ENCODE data around the gene LY6G6F.
A peak's percentile ranks its signal among the peaks of the same experiment; 100 is the strongest.

The LY6G6F gene

GRCh38 chr6:31706599-31706998, at the start of gene LY6G6F:
TSS of gene LY6G6F (plus strand) at chr6:31706866. CDS start at chr6:31706907, 41 bp downstream.
- no peak for DNase-seq (ENCODE audit: low spot score)

DNA sequence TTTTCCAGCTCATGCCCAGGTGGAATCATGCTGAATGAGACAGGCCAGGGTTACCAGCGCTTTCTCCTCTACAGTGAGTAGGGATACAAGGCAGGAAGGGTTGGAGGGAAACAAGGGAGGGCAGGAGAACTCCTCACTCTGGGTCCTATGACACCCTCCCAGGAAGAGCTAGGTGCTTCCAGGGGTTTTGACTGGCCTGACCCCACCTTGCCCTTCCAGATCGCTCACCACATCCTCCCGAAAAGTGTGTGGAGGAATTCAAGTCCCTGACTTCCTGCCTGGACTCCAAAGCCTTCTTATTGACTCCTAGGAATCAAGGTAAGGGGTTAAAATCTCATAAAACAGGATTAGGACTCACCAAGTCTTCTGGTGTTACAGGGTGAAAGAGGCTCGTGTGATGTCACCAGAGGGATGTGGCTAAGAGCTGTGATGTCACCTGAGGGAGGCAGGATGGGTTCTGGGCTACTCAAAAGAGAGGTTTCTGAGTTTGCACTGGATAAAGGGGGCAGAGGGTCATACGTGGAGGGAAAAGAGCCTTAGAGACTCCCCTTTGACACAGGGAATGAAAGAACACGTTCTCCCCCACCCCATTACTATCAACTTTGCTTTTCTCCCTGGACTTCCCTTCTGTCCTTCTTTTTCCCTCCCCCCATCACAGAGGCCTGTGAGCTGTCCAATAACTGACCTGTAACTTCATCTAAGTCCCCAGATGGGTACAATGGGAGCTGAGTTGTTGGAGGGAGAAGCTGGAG, 49.1 kb upstream of the LY6G6F start:
- DNase-seq (ENCODE audit: low spot score) = no peak

DNA sequence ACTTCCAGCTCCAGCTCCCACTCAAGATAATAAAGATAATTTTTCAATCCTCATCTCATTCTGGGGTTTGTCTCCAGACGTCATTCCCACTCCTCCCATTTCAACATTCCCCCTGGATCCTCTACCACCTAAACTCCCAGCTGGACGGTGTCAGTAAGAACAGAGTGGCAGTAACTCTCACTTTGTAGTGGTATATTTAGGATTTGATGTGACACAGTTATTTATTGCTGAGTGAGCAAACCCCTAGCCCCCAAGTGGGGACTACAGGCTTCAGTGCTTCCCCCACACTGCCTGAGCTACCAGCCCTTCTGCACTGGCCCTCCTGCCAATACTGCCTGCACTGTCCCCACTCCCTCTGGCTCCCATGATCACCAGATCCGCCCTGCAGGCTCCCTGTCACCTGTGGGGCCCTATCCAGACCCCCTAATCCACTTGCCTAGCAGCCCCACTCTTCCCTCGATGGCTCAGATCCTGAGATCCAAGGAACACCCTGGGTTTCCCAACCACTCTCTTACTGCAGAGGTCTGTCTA, 48.4 kb upstream of the LY6G6F start:
- no peak for DNase-seq (ENCODE audit: low spot score)

GRCh38 chr6:31658983-31659648, 47.5 kb upstream of the LY6G6F start:
- no peak for DNase-seq (ENCODE audit: low spot score)

- DNase-seq (ENCODE audit: low spot score) = no peak
These were observed 46.9 kb upstream of the LY6G6F start for GRCh38 chr6:31659649-31660380.

DNA sequence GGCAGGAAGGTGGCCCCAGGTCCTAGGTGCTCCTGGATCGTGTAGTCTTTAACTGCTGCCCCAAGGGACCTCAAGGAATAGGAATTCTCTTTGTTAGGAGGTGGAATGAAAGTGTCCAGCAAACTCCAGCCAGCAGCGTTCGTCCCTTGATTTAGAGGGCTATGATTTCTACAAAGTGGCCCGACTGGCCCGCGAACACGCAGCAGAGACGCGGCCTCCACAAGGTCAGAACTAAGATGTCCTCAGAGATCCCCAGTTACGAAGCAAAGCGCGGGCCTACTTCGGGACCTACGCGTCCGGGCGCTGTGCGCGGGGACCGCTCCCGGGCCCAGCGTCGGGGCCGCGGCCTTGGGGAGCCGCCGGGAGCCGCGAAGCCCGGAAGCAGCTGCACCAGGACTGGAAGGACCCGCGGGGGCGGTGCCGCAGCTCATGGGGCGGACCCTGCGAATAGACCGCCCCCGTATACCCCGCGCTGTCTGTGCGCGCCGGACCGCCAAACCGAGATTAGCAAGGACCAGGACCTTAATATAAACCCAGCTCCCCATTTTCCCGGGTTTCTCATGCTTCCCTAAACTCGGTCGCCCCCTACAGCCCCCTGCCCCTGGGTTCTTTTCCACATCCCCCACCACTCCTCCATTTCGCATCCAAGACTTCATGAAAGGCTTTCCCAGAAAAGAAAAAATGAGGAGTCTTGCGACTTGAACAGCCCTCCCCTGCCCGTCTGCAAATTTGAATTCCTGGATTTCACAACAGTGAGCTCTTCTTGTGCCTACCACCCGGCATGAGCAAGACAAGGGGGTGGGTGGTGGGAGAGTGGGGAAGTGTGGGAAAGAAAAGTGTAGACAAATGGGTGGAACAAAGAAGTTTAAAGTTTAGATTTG, 46.0 kb upstream of the LY6G6F start, which contains the start of gene C6orf47:
Gene C6orf47, minus strand, starts transcription at position 398 of the 881 bp plus-strand sequence. CDS start 831 bp downstream, outside the sequence.
- DNase-seq (ENCODE audit: low spot score) = peak; percentile 83

- no peak for DNase-seq (ENCODE audit: low spot score)
These were observed 45.2 kb upstream of the LY6G6F start for GRCh38 chr6:31661262-31662123.

DNA sequence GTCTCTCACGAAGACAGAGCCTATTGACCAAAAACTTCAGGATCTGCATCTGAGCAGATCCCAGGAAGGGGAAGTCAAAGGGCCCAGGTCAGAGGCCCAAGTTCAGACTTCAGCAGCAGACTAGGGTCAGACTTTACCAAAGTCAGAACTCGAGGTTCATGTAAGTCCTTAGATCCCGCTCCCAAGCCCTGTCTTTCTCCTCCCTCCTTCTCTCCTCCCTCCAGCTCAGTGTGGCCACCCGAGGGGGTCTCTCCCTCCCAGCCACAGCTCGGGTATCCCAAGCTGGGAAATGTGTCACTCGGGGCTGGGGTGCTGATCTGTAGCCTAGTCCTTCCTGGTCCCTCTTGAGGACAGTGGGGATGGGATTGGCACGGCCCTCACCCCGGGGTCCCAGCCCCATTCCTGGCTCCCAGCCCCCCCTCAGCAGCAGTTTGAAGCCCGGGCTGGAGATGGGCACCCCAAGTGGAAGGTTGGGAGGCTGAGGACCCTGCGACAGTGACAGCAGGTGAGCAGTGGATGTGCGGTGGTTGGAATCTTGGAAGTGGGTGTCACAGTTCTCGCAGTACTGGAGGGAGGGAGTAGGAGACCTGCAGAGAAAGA, 44.4 kb upstream of the LY6G6F start:
- DNase-seq (ENCODE audit: low spot score) = no peak

DNA sequence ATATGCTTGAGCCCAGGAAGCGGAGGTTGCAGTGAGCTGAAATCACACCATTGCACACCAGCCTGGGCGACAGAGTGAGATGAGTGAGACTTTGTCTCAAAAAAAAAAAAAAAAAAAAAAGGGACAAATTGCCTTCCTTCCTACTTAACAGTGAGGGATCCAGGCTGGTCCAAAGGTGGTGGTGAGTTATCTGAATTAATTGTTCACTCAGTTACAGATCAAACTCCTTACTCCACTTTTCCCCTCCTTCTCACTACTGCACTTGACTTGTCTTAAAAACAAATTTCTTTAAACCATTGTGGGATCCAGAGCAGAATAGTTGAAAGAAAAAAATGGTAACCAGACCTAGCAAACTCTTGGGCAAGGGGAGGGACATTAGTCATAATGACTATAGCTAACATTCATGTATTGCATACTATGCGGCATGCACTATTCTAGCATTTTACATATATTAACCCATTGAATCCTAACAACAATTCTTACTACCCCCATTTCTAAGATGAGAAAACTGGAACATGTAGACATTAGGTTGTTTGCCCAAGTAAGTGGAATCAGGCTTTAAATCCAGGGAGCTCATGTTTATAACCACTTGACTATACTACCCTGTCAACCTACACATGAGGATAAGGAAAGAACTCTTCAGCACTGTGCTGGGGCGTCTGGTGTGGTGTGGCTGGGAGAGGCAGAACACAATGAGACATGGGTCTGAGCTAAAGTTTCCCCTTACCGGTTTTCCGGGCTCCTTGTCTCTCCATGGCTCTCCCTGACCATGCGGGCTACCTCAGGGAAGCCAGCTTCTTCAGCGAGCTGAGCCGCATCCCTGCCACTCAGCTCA, 43.3 kb upstream of the LY6G6F start:
- DNase-seq (ENCODE audit: low spot score) = no peak

GRCh38 chr6:31663961-31664789, 42.5 kb upstream of the LY6G6F start:
- DNase-seq (ENCODE audit: low spot score) = no peak

GRCh38 chr6:31664790-31665500, 41.7 kb upstream of the LY6G6F start, which contains the start of gene GPANK1:
TSS of gene GPANK1 (minus strand) at chr6:31664997. CDS start at chr6:31664478, 519 bp downstream.
- DNase-seq (ENCODE audit: low spot score) = peak; percentile 99

DNA sequence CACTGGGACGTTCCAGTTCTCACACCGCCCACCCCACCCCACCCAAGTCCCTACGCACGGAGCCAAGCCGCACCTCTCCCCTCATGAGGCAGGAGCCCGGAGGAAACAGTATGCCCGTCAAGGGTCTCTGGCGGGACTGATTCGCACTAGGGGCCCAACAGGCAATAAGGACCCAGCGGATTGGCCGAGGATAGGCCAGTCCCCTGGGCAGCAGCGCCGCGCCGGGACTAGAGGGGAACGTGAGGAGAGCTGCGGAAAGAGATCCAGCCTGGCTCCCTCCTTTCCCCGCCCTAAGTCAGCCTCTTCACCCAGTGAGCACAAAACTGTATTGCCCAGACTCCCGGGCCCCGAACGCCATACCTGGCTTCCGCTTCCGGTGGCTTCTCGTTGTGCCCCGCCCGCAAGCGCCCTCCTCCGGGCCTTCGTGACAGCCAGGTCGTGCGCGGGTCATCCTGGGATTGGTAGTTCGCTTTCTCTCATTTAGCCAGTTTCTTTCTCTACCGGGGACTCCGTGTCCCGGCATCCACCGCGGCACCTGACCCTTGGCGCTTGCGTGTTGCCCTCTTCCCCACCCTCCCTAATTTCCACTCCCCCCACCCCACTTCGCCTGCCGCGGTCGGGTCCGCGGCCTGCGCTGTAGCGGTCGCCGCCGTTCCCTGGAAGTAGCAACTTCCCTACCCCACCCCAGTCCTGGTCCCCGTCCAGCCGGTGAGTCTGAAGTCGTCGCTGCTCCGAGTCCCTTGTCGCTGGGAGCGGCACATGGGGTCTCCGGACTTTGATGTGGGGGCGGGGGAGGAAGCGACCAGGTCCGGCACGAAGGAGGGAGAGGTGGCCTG, 40.9 kb upstream of the LY6G6F start, which contains the start of gene CSNK2B:
Gene CSNK2B, plus strand, starts transcription at position 580 of the 836 bp plus-strand sequence. CDS start 752 bp downstream, outside the sequence.
- peak; percentile 99 for DNase-seq (ENCODE audit: low spot score)

DNA sequence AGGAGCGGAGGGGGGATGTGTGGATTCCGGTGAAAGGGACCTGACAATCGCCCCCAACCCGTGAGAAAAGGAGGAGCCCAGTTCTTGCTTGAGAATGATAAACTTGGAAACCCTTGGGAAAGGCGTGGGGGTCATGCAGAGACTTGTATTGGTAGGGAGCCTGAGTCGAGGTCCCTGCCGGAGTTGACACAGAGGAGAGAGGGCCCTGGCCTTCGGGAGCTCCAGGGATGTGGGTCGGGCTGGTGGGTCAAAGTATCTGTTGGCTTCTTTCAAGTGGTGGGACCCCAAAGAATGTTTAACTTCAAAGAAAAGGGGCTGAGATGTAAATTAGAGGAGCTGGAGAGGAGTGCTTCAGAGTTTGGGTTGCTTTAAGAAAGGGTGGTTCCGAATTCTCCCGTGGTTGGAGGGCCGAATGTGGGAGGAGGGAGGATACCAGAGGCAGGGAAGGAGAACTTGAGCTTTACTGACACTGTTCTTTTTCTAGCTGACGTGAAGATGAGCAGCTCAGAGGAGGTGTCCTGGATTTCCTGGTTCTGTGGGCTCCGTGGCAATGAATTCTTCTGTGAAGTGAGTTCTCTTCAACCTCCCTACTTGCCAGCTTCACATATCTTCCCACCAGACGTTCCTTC, 40.2 kb upstream of the LY6G6F start:
- no peak for DNase-seq (ENCODE audit: low spot score)

- DNase-seq (ENCODE audit: low spot score) = no peak
These were observed 37.0 kb upstream of the LY6G6F start, which contains the start of gene LY6G5B for GRCh38 chr6:31669676-31670075. TSS of gene LY6G5B (plus strand) at chr6:31669976. CDS start at chr6:31670951, 975 bp downstream.

DNA sequence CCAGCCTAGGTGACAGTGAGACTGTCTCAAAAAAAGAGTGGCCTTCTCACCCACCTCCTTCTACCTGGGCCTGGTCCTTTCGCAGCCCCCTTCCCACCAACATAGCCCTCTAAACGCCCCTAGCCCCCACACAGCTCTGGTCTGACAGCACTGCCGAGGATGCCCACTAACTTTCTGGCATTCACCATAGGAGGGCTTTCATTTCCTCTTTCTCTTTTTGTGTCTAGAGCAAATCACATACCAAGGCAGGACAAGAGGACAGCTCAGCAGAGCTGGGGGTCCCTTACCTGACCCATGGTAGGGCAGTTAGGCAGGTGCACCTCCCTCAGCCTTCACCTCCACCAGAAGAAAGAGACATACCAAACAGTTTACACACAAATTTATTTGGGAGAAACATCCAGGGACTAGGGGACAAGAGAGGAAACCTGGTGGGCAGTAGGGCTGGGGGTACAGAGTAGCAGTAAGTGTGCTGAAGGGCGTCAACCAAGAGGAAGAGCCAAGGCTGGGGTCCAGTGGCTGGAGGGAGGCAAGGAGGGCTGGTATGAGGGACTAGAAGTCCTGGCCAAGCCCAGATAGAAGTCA, 30.3 kb upstream of the LY6G6F start:
- no peak for DNase-seq (ENCODE audit: low spot score)

All from cerebellar cortex (tissue), 1 donor.